Peyer's patch (tissue), 4 donors: ENCODE measurements around the gene COL4A1. TPM values are rescaled to one million over a fixed set of nuclear protein-coding genes. Genes with fewer than 3 reads are reported as not detected.
A peak's percentile ranks its signal among the peaks of the same experiment; 100 is the strongest.

ENCODE experiments used
- DNase-seq, 3 donors: peaks; one replicate each; pipeline ENCODE4 v3.0.0-alpha.2; 2017 to 2019
- H3K27ac ChIP-seq, 4 donors: fragments of 200-600 bp; sonication (generic); one replicate each; pipeline ENCODE4 v1.5.1; 2016 to 2019
- H3K27me3 ChIP-seq, 2 donors: fragments of 200-600 bp; sonication (generic); one replicate each; pipeline ENCODE4 v1.5.1; 2019
- H3K36me3 ChIP-seq, 3 donors: fragments of 200-600 bp; sonication (generic); one replicate each; pipeline ENCODE4 v1.5.1; 2016 to 2019
- H3K4me1 ChIP-seq, 4 donors: fragments of 200-600 bp; sonication (generic); one replicate each; pipeline ENCODE4 v1.5.1; 2016 to 2019
- H3K4me3 ChIP-seq, 4 donors: fragments of 200-600 bp; sonication (generic); 1 replicate in 3 of 4; 2 replicates in 1 of 4; pipeline ENCODE4 v1.5.1; 2016 to 2019; ENCODE audit warnings: mild to moderate bottlenecking in 1 of 4
- H3K9me3 ChIP-seq, 4 donors: fragments of 200-600 bp; sonication (generic); one replicate each; pipeline ENCODE4 v1.5.1; 2016 to 2019; ENCODE audit warnings: mild to moderate bottlenecking in 1 of 4
- POLR2A ChIP-seq, 2 donors: fragments of 450-650 bp; IDR thresholded peaks; one replicate each; pipeline ENCODE4 v1.5.1; 2017; ENCODE audit warnings: antibody characterized with exemption in 2 of 2, mild to moderate bottlenecking in 2 of 2, moderate library complexity in 2 of 2
- total RNA-seq, 4 donors: library from RNA; depleted of rRNA; stranded (reverse); fragments of >200 nt; gene quantifications; one replicate each; pipeline ENCODE4 v1.1.0, GENCODE V29; 2016
- TF ChIP-seq, protein P1 (sequence below), 6 experiments: fragments of 450-650 bp in 4 of 6; fragments of 200-600 bp in 2 of 6; sonication (generic) in 1 of 6; IDR thresholded peaks; one replicate each; pipeline ENCODE4 v1.5.1; 2017 to 2019; ENCODE audit warnings: antibody characterized with exemption in 6 of 6, mild to moderate bottlenecking in 3 of 6, moderate library complexity in 1 of 6

Gene COL4A1
- total RNA-seq, 4 donors from 2014 or later: 28.0 to 69.3 (median 36.3) TPM

DNA sequence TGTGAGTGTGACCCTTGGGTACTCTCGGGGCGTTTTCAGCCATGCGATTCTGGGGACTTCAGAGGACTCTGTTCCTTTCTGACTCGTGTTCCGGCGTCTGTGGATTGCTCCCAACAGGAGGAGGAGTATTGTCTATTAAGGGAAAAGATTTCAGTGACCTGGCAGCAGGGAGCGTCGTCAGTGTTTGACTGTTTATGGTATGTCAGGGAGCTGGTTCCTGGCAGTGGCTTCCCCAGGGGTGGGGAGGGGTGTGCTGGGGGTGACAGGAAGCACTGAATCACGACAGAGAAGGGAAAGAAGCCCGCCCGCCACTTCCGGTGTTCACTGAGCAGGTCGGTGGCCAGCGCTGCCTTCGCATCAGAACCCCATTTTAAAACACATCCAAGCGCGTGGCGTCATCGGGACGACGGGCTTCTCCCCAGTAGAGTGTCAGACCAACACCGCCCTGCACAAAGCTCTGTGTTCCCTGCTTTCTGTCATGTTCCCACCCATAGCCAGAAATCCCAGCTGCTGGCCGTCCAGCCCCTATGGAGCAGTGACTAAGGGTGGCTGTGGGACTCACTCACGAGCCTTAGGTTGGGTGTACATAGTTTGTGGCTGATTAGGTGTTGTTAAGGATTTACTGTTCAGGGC lies 34.0 kb upstream of the COL4A1 start:
- DNase-seq: peak in 2 of 3 donors; percentile 50 to 81
- Histone ChIP-seq H3K27me3 (no peaks in the 10 kb centered on the region), H3K9me3 (no peaks in the 10 kb centered on the region), H3K4me3 (peak overlapping the region in 1 of 4 donors; percentile 2), H3K27ac (peak overlapping the region; percentile 46 to 86 (median 74)), H3K36me3 (no peaks in the 10 kb centered on the region), H3K4me1 (peaks cover 0 to 38% (median 2%) of the 10 kb centered on the region in 4 donors)
- TF ChIP-seq, protein P1, sequence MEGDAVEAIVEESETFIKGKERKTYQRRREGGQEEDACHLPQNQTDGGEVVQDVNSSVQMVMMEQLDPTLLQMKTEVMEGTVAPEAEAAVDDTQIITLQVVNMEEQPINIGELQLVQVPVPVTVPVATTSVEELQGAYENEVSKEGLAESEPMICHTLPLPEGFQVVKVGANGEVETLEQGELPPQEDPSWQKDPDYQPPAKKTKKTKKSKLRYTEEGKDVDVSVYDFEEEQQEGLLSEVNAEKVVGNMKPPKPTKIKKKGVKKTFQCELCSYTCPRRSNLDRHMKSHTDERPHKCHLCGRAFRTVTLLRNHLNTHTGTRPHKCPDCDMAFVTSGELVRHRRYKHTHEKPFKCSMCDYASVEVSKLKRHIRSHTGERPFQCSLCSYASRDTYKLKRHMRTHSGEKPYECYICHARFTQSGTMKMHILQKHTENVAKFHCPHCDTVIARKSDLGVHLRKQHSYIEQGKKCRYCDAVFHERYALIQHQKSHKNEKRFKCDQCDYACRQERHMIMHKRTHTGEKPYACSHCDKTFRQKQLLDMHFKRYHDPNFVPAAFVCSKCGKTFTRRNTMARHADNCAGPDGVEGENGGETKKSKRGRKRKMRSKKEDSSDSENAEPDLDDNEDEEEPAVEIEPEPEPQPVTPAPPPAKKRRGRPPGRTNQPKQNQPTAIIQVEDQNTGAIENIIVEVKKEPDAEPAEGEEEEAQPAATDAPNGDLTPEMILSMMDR (IDR thresholded peaks at IDR 0.05): no peak
- no peak for TF ChIP-seq POLR2A (IDR thresholded peaks at IDR 0.05)

DNA sequence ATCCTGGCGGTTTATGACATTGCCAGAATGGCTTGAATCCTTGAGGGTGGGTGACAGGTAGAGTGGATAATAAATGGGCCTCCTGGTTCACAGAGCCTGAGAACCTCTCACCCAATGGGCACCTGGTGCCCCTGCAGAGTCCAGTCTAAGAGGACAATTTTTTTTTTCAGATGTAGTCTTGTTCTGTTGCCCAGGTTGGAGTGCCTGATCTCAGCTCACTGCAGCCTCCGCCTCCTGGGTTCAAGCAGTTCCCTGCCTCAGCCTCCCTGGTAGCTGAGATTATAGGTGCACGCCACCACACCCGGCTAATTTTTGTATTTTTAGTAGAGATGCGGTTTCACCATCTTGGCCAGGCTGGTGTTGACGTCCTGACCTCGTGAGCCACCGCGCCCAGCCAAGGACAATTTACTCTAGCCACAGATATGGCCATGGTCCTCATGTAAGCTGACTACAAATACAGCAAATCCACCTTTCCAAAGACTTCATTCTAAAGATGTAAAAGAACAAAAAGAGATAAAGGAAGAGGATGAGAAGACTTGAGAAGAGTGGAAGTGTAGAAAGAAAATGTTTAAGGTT lies 33.1 kb upstream of the COL4A1 start:
- H3K4me3 ChIP-seq: no peak overlapping the region

DNA sequence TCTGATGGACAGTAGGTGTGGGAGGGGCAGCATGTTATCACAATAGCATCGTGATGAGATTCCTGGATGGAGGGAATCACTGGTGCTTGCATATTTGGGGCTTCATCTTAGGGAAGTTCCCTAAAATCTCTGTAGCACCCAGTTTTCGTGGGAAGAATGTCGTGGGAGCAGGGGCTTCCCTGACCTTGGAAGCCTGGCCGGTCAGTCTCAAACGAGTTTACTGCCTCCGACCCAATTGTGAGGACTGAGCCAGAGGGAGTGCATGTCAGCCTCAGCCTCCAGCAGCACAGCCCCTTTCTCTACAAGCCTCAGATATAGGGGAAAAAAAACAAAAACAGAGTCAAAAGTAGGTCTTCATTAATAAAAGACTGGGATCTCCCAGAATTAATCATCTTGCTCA lies 32.3 kb upstream of the COL4A1 start:
- Histone ChIP-seq H3K4me3 (no peak overlapping the region), H3K27ac (peak overlapping the region; percentile 28 to 86 (median 64)), H3K4me1 (peaks cover 0 to 41% (median 2%) of the 10 kb centered on the region in 4 donors), H3K36me3 (no peaks in the 10 kb centered on the region), H3K27me3 (no peaks in the 10 kb centered on the region), H3K9me3 (no peaks in the 10 kb centered on the region)
- DNase-seq: no peak
- TF ChIP-seq POLR2A (IDR thresholded peaks at IDR 0.05): no peak
- TF ChIP-seq, protein P1 (IDR thresholded peaks at IDR 0.05): no peak

More for the DNA sequence above, 33.1 kb upstream of the COL4A1 start:
- peak overlapping the region; percentile 46 to 86 (median 74) for H3K27ac ChIP-seq
- no peaks in the 10 kb centered on the region for H3K9me3 ChIP-seq
- DNase-seq: no peak
- H3K4me1 ChIP-seq: peaks cover 0 to 38% (median 2%) of the 10 kb centered on the region in 4 donors
- no peaks in the 10 kb centered on the region for H3K27me3 ChIP-seq
- TF ChIP-seq POLR2A (IDR thresholded peaks at IDR 0.05): no peak
- TF ChIP-seq, protein P1 (IDR thresholded peaks at IDR 0.05): no peak
- H3K36me3 ChIP-seq: no peaks in the 10 kb centered on the region

DNA sequence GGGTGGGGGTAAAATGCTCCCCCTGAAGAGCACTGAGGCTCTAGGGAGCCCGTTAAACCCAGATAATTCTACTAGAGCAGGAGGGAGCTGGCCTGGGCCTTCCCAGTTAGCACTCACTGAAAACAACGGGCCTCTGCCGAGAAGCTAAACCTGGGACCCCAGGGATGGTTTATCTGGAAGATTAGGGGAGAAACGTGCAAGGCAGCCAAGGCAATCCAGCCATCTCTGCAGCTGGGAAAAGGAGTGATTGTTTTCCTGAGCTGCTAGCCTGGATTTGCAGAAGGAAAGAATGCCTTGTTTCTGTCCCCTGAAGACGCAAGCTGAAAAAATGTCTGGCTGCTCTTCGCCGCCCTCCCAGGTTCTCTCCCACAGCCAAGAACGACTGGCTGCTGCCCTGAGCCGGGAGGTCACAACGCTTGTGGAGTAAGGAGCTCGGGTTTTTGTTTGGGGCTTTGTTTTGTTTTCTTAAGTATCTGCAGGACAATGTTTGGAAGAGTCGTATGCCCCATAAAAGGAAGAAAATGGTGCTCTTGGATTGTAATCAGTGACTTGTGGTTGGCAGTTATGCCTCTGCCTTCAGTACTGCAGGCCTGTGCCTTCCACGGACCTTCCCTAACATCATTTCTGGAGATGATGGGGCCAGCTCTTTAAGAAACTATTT lies 31.6 kb upstream of the COL4A1 start:
- TF ChIP-seq, protein P1 (IDR thresholded peaks at IDR 0.05): no peak
- no peak for TF ChIP-seq POLR2A (IDR thresholded peaks at IDR 0.05)
- Histone ChIP-seq H3K4me1 (peaks cover 0 to 41% (median 2%) of the 10 kb centered on the region in 4 donors), H3K4me3 (no peak overlapping the region), H3K27ac (peak overlapping the region; percentile 28 to 86 (median 64)), H3K36me3 (no peaks in the 10 kb centered on the region), H3K9me3 (no peaks in the 10 kb centered on the region), H3K27me3 (no peaks in the 10 kb centered on the region)
- no peak for DNase-seq

DNA sequence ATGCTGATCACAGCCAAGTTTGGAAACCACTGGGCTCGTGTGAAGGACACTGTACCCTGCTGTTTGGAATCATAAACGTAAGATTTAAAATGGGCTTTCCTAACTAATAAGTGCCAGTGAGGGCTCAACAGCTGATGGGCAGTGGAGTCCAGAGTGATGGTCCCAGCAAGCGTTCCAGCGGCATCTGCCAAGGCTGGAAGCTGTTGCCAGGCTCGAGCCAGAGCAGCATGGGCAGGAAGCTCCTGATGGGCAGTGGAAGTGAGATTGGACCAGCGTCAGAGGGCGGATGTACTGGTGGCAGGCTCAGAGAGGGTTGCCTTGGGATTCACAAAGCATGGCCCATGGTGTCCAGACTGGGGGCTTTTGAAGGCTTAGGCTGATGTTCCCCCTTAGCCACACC lies 30.3 kb upstream of the COL4A1 start:
- Histone ChIP-seq H3K36me3 (no peaks in the 10 kb centered on the region), H3K4me3 (no peak overlapping the region), H3K27me3 (no peaks in the 10 kb centered on the region), H3K9me3 (no peaks in the 10 kb centered on the region), H3K27ac (peak overlapping the region; percentile 18 to 86 (median 43)), H3K4me1 (peaks cover 0 to 41% (median 2%) of the 10 kb centered on the region in 4 donors)
- no peak for DNase-seq
- TF ChIP-seq, protein P1 (IDR thresholded peaks at IDR 0.05): no peak
- no peak for TF ChIP-seq POLR2A (IDR thresholded peaks at IDR 0.05)
